NCI-H226 (cell line): ENCODE results near the gene PTPN14.

ENCODE experiments used
- DNase-seq: peaks from one replicate; pipeline ENCODE4 v3.0.0-alpha.2; 2015

PTPN14 gene

GRCh38 chr1:214354440-214355148, 196.8 kb downstream of the PTPN14 start:
- DNase-seq, result no peak

GRCh38 chr1:214352838-214353237, 198.6 kb downstream of the PTPN14 start:
- no peak for DNase-seq

- DNase-seq, result no peak
These were observed 199.7 kb downstream of the PTPN14 start for GRCh38 chr1:214351551-214352277.

- DNase-seq, result peak; percentile 72
These were observed 201.6 kb downstream of the PTPN14 start for GRCh38 chr1:214349781-214350180.

GRCh38 chr1:214349008-214349407, 202.4 kb downstream of the PTPN14 start:
- DNase-seq, result no peak

GRCh38 chr1:214344897-214345296, 206.5 kb downstream of the PTPN14 start:
- DNase-seq, result no peak

GRCh38 chr1:214342525-214342924, 208.9 kb downstream of the PTPN14 start:
- no peak for DNase-seq

GRCh38 chr1:214341932-214342331, 209.5 kb downstream of the PTPN14 start:
- DNase-seq, result no peak

- no peak for DNase-seq
These were observed 209.9 kb downstream of the PTPN14 start for GRCh38 chr1:214341459-214341858.

GRCh38 chr1:214338212-214338611, 213.2 kb downstream of the PTPN14 start:
- no peak for DNase-seq

GRCh38 chr1:214337511-214337910, 213.9 kb downstream of the PTPN14 start:
- no peak for DNase-seq

GRCh38 chr1:214337015-214337414, 214.4 kb downstream of the PTPN14 start:
- no peak for DNase-seq

GRCh38 chr1:214335567-214335966, 215.8 kb downstream of the PTPN14 start:
- no peak for DNase-seq

- DNase-seq, result no peak
These were observed 218.2 kb downstream of the PTPN14 start for GRCh38 chr1:214332946-214333798.

- peak; percentile 12 for DNase-seq
These were observed 219.5 kb downstream of the PTPN14 start for GRCh38 chr1:214331827-214332423.

- DNase-seq, result no peak
These were observed 220.2 kb downstream of the PTPN14 start for GRCh38 chr1:214331180-214331579.

- no peak for DNase-seq
These were observed 220.7 kb downstream of the PTPN14 start for GRCh38 chr1:214330715-214331114.

- no peak for DNase-seq
These were observed 221.2 kb downstream of the PTPN14 start for GRCh38 chr1:214330222-214330621.

- no peak for DNase-seq
These were observed 221.8 kb downstream of the PTPN14 start for GRCh38 chr1:214329470-214330220.

- DNase-seq, result peak; percentile 42
These were observed 222.5 kb downstream of the PTPN14 start for GRCh38 chr1:214328770-214329469.

- no peak for DNase-seq
These were observed 223.9 kb downstream of the PTPN14 start for GRCh38 chr1:214327514-214327913.

- DNase-seq, result no peak
These were observed 225.0 kb downstream of the PTPN14 start for GRCh38 chr1:214326406-214326805.
